KOPT-K1 (cell line): ENCODE results near the gene SLC25A23.
A peak's percentile ranks its signal among the peaks of the same experiment; 100 is the strongest.
"Not testable (repeated sequence)": the region's sequence is repeated elsewhere in the genome, so short reads cannot be mapped to it uniquely, and the experiment has no call there.

ENCODE experiments used
- H3K27ac ChIP-seq: fragments of 200-600 bp; sonication (generic); 2 replicates; pipeline ENCODE4 v1.5.1; 2016; ENCODE audit warnings: antibody characterized with exemption, mild to moderate bottlenecking, low read depth, low read length; ENCODE audit not compliant: poor library complexity, severe bottlenecking
- H3K36me3 ChIP-seq: fragments of 200-600 bp; sonication (generic); 2 replicates; pipeline ENCODE4 v1.5.1; 2017; ENCODE audit warnings: antibody characterized with exemption, mild to moderate bottlenecking, low read length, moderate library complexity; ENCODE audit not compliant: insufficient read depth
- H3K9me3 ChIP-seq: fragments of 200-600 bp; sonication (generic); 2 replicates; pipeline ENCODE4 v1.5.1; 2017; ENCODE audit warnings: antibody characterized with exemption, low read length, mild to moderate bottlenecking; ENCODE audit not compliant: insufficient read depth, poor library complexity, severe bottlenecking

The SLC25A23 gene

GRCh38 chr19:6413721-6414643, 45.6 kb downstream of the SLC25A23 start:
- Histone ChIP-seq H3K36me3 (peaks cover 69% of the 10 kb centered on the region), H3K9me3 (no peaks in the 10 kb centered on the region), H3K27ac (no peak overlapping the region)

- Histone ChIP-seq H3K9me3 (no peaks in the 10 kb centered on the region), H3K36me3 (peaks cover 62% of the 10 kb centered on the region), H3K27ac (no peak overlapping the region)
Measured at GRCh38 chr19:6413291-6413690, 46.3 kb downstream of the SLC25A23 start.

- H3K9me3 ChIP-seq = no peaks in the 10 kb centered on the region
- H3K36me3 ChIP-seq = peaks cover 55% of the 10 kb centered on the region
- H3K27ac ChIP-seq = no peak overlapping the region
Measured at GRCh38 chr19:6412447-6413091, 47.0 kb downstream of the SLC25A23 start.

GRCh38 chr19:6412061-6412446, 47.5 kb downstream of the SLC25A23 start:
- H3K36me3 ChIP-seq = peaks cover 50% of the 10 kb centered on the region
- H3K27ac ChIP-seq = no peak overlapping the region

GRCh38 chr19:6409346-6409745, 50.2 kb downstream of the SLC25A23 start:
- Histone ChIP-seq H3K27ac (no peak overlapping the region), H3K9me3 (no peaks in the 10 kb centered on the region), H3K36me3 (peaks cover 23% of the 10 kb centered on the region)

More at GRCh38 chr19:6412061-6412446, 47.5 kb downstream of the SLC25A23 start:
- no peaks in the 10 kb centered on the region for H3K9me3 ChIP-seq

GRCh38 chr19:6406401-6406800, 53.2 kb downstream of the SLC25A23 start:
- Histone ChIP-seq H3K27ac (no peak overlapping the region), H3K9me3 (no peaks in the 10 kb centered on the region), H3K36me3 (no peaks in the 10 kb centered on the region)

- H3K36me3 ChIP-seq = no peaks in the 10 kb centered on the region
- H3K9me3 ChIP-seq = no peaks in the 10 kb centered on the region
- no peak overlapping the region for H3K27ac ChIP-seq
Measured at GRCh38 chr19:6402837-6403608, 56.6 kb downstream of the SLC25A23 start.

GRCh38 chr19:6402058-6402457, 57.5 kb downstream of the SLC25A23 start:
- no peaks in the 10 kb centered on the region for H3K9me3 ChIP-seq
- no peak overlapping the region for H3K27ac ChIP-seq
- H3K36me3 ChIP-seq = no peaks in the 10 kb centered on the region

- not testable (repeated sequence) for H3K9me3 ChIP-seq, H3K36me3 ChIP-seq, H3K27ac ChIP-seq
Measured at GRCh38 chr19:6400062-6400944, 59.3 kb downstream of the SLC25A23 start.

GRCh38 chr19:6396305-6396704, 63.3 kb downstream of the SLC25A23 start:
- Histone ChIP-seq H3K27ac (no peak overlapping the region), H3K36me3 (peaks cover 6% of the 10 kb centered on the region), H3K9me3 (no peaks in the 10 kb centered on the region)

- Histone ChIP-seq H3K36me3 (peaks cover 16% of the 10 kb centered on the region), H3K27ac (no peak overlapping the region), H3K9me3 (no peaks in the 10 kb centered on the region)
Measured at GRCh38 chr19:6394831-6395230, 64.8 kb downstream of the SLC25A23 start.

GRCh38 chr19:6393983-6394412, 65.6 kb downstream of the SLC25A23 start:
- Histone ChIP-seq H3K36me3 (peaks cover 23% of the 10 kb centered on the region), H3K27ac (peak overlapping the region; percentile 81), H3K9me3 (no peaks in the 10 kb centered on the region)

GRCh38 chr19:6393074-6393982, 66.3 kb downstream of the SLC25A23 start, which contains the start of gene GTF2F1:
GTF2F1 (minus strand) TSS chr19:6393164; CDS start chr19:6392995, 169 bp downstream.
- Histone ChIP-seq H3K36me3 (peaks cover 30% of the 10 kb centered on the region), H3K9me3 (no peaks in the 10 kb centered on the region), H3K27ac (peak within 1 kb of the TSS; percentile 81)
